Epidermal melanocyte (primary cell): ENCODE measurements around the gene PRKAR1A.
"Not testable (repeated sequence)": the region's sequence is repeated elsewhere in the genome, so short reads cannot be mapped to it uniquely, and the experiment has no call there.

Experiments used
- DNase-seq: peaks from one replicate; pipeline ENCODE4 v3.0.0; 2011; ENCODE audit warnings: low spot score; ENCODE audit not compliant: insufficient read length

The PRKAR1A gene

GRCh38 chr17:68512247-68512959 is at the start of gene PRKAR1A:
Gene PRKAR1A (plus strand): TSS chr17:68512430. CDS start chr17:68515400, 2,970 bp downstream.
- peak; percentile 87 for DNase-seq

GRCh38 chr17:68463211-68464019 is 48.8 kb upstream of the PRKAR1A start:
- DNase-seq: no peak

GRCh38 chr17:68468334-68468733 is 43.9 kb upstream of the PRKAR1A start:
- no peak for DNase-seq

GRCh38 chr17:68468788-68469187 is 43.4 kb upstream of the PRKAR1A start:
- DNase-seq: no peak

GRCh38 chr17:68470961-68471360 is 41.3 kb upstream of the PRKAR1A start:
- no peak for DNase-seq

- DNase-seq: no peak
Measured at GRCh38 chr17:68480885-68481284, 31.3 kb upstream of the PRKAR1A start.

GRCh38 chr17:68482576-68483041 is 29.6 kb upstream of the PRKAR1A start:
- DNase-seq: no peak

GRCh38 chr17:68484458-68484857 is 27.8 kb upstream of the PRKAR1A start:
- no peak for DNase-seq

- DNase-seq: no peak
Measured at GRCh38 chr17:68489919-68490318, 22.3 kb upstream of the PRKAR1A start.

- no peak for DNase-seq
Measured at GRCh38 chr17:68491381-68492231, 20.6 kb upstream of the PRKAR1A start.

- not testable (repeated sequence) for DNase-seq
Measured at GRCh38 chr17:68492394-68493054, 19.7 kb upstream of the PRKAR1A start.

GRCh38 chr17:68495081-68495480 is 17.1 kb upstream of the PRKAR1A start:
- no peak for DNase-seq

GRCh38 chr17:68497885-68498319 is 14.3 kb upstream of the PRKAR1A start:
- DNase-seq: no peak

- no peak for DNase-seq
Measured at GRCh38 chr17:68498479-68499326, 13.5 kb upstream of the PRKAR1A start.

GRCh38 chr17:68499587-68499986 is 12.6 kb upstream of the PRKAR1A start:
- no peak for DNase-seq

- no peak for DNase-seq
Measured at GRCh38 chr17:68501074-68501473, 11.2 kb upstream of the PRKAR1A start.

- no peak for DNase-seq
Measured at GRCh38 chr17:68505951-68506350, 6.3 kb upstream of the PRKAR1A start.

- no peak for DNase-seq
Measured at GRCh38 chr17:68507576-68507975, 4.7 kb upstream of the PRKAR1A start.

- DNase-seq: no peak
Measured at GRCh38 chr17:68509141-68510057, 2.8 kb upstream of the PRKAR1A start.
